PFSK-1 (cell line): ENCODE data around the gene TRAPPC10.

Source experiments
- FOXP2 ChIP-seq: optimal IDR thresholded peaks from 2 replicates; pipeline ENCODE3; 2011; ENCODE audit warnings: borderline replicate concordance, control low read depth, inconsistent platforms; ENCODE audit not compliant: insufficient read depth; ENCODE audit errors: extremely low read length, extremely low read depth
- POLR2AphosphoS5 ChIP-seq: IDR thresholded peaks from 2 replicates; pipeline ENCODE4 v1.6.1; 2012; ENCODE audit warnings: low read depth, mild to moderate bottlenecking, control low read depth, low read length, moderate library complexity
- SIN3A ChIP-seq: IDR thresholded peaks from 2 replicates; pipeline ENCODE4 v1.6.1; 2012; ENCODE audit warnings: mild to moderate bottlenecking, low read length, moderate library complexity, borderline replicate concordance; ENCODE audit not compliant: insufficient read depth
- TAF1 ChIP-seq: IDR thresholded peaks from 2 replicates; pipeline ENCODE4 v1.6.1; 2012; ENCODE audit warnings: low read length, control low read depth, borderline replicate concordance; ENCODE audit not compliant: insufficient read depth
- TF ChIP-seq, protein P1 (sequence below), 2 experiments: IDR thresholded peaks; 2 replicates each; pipeline versions ENCODE4 v1.6.1 to v1.8.0; 2011 to 2012; ENCODE audit warnings: low read depth in 2 of 2, low read length in 2 of 2, control low read depth in 1 of 2, inconsistent platforms in 1 of 2, mild to moderate bottlenecking in 1 of 2, moderate library complexity in 1 of 2; ENCODE audit not compliant: insufficient read depth in 1 of 2

DNA sequence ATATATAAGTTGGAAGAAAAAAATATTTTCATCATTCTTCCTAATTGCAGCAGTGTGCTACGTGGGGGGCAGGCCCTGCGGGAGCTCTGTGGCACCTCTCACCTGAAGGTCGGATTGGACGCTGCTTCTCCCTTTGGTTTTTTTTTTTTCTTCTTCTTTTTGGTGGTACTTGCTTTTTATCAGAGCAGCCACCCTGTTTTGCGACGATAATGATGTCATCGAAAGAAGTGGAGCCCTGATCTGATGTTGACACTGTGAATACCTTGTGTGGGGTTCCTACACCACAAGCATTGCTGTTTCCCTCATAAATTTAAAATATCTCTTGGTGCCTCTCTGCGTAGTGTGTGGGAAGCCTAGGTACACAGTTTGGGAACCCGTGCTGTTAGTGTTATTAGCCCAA, 5.5 kb downstream of the TRAPPC10 start:
- TF ChIP-seq POLR2AphosphoS5 (no peak), SIN3A (no peak), TAF1 (no peak), FOXP2 (no peak)
- TF ChIP-seq, protein P1, sequence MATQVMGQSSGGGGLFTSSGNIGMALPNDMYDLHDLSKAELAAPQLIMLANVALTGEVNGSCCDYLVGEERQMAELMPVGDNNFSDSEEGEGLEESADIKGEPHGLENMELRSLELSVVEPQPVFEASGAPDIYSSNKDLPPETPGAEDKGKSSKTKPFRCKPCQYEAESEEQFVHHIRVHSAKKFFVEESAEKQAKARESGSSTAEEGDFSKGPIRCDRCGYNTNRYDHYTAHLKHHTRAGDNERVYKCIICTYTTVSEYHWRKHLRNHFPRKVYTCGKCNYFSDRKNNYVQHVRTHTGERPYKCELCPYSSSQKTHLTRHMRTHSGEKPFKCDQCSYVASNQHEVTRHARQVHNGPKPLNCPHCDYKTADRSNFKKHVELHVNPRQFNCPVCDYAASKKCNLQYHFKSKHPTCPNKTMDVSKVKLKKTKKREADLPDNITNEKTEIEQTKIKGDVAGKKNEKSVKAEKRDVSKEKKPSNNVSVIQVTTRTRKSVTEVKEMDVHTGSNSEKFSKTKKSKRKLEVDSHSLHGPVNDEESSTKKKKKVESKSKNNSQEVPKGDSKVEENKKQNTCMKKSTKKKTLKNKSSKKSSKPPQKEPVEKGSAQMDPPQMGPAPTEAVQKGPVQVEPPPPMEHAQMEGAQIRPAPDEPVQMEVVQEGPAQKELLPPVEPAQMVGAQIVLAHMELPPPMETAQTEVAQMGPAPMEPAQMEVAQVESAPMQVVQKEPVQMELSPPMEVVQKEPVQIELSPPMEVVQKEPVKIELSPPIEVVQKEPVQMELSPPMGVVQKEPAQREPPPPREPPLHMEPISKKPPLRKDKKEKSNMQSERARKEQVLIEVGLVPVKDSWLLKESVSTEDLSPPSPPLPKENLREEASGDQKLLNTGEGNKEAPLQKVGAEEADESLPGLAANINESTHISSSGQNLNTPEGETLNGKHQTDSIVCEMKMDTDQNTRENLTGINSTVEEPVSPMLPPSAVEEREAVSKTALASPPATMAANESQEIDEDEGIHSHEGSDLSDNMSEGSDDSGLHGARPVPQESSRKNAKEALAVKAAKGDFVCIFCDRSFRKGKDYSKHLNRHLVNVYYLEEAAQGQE (IDR thresholded peaks at IDR 0.05; ENCODE audit: insufficient read depth in 1 of 2, low read depth in 2 of 2, low read length in 2 of 2): no peak
